T-helper 2 cell (primary cell): ENCODE data around the gene CFAP52.
"Not testable (repeated sequence)": the region's sequence is repeated elsewhere in the genome, so short reads cannot be mapped to it uniquely, and the experiment has no call there.

Experiments used
- DNase-seq, 5 experiments: peaks; one replicate each; pipeline versions ENCODE4 v3.0.0 to v3.0.0-alpha.2; 2012 to 2022
- total RNA-seq, 2 donors: gene quantifications; one replicate each; lab custom pipeline; 2026; lab: John Stamatoyannopoulos, UW

CFAP52 gene, protein sequence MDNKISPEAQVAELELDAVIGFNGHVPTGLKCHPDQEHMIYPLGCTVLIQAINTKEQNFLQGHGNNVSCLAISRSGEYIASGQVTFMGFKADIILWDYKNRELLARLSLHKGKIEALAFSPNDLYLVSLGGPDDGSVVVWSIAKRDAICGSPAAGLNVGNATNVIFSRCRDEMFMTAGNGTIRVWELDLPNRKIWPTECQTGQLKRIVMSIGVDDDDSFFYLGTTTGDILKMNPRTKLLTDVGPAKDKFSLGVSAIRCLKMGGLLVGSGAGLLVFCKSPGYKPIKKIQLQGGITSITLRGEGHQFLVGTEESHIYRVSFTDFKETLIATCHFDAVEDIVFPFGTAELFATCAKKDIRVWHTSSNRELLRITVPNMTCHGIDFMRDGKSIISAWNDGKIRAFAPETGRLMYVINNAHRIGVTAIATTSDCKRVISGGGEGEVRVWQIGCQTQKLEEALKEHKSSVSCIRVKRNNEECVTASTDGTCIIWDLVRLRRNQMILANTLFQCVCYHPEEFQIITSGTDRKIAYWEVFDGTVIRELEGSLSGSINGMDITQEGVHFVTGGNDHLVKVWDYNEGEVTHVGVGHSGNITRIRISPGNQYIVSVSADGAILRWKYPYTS
- total RNA-seq, result 0 reads per million in 2 donors

- DNase-seq, result peak; percentile 44 to 78 (median 64)
Measured at GRCh38 chr17:9576521-9577372, at the start of gene CFAP52. Gene CFAP52, plus strand, starts transcription at chr17:9576642. Its CDS starts 54 bp downstream, at chr17:9576696.

- DNase-seq, result no peak
Measured at GRCh38 chr17:9527788-9528187, 48.7 kb upstream of the CFAP52 start.

DNA sequence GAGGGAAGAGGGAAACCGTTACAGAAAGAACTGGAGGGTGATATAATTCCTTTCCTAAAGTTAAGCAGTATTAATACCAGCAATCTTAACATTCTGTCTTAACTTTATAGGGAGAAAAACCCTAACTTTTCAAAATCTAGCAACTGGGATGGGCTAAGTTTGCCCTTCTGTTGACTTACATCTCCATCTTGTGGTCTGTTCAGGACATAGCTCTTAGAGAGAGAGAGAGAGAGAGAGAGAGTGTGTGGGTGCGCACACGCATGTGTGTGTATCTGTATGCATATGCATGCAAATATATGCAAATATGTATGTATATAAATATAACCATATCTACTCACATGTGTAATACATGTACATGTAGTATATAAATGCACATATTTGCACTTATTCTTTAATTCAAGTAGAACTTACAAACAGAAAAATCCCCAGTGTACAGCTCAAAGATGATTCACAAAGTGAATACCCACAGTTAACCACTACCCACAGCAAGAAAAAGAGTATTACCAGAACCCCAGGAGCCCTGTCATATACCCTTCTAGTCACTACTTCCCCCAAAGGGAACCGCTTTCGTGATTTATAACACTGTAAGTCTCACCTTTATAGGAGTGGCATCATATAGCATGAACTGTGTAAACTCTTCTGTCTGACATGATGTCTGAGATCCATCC lies 47.3 kb upstream of the CFAP52 start:
- DNase-seq, result peak in 1 of 5 experiments; percentile 40

DNA sequence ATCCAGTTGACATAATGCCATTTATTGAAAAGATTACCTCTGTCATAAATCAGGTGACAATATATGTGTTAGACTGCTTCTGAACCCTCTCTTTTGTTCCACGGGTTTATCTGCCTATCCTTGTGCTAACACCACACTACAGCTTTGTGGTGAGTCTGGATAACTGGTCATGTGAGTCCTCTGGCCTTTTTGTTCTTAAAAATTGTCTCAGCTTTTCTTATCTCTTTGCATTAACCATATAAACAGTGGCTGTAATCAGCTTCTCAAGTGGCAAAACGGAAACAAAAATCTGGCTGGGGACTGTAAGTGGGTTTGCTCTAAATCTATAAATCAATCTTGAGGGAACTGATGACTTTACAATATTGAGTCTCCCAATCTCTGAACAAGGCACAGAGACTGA lies 45.4 kb upstream of the CFAP52 start:
- DNase-seq, result no peak

GRCh38 chr17:9532715-9533114 lies 43.7 kb upstream of the CFAP52 start:
- no peak for DNase-seq

GRCh38 chr17:9533441-9533840 lies 43.0 kb upstream of the CFAP52 start:
- DNase-seq, result no peak

GRCh38 chr17:9536061-9536460 lies 40.4 kb upstream of the CFAP52 start:
- no peak for DNase-seq

DNA sequence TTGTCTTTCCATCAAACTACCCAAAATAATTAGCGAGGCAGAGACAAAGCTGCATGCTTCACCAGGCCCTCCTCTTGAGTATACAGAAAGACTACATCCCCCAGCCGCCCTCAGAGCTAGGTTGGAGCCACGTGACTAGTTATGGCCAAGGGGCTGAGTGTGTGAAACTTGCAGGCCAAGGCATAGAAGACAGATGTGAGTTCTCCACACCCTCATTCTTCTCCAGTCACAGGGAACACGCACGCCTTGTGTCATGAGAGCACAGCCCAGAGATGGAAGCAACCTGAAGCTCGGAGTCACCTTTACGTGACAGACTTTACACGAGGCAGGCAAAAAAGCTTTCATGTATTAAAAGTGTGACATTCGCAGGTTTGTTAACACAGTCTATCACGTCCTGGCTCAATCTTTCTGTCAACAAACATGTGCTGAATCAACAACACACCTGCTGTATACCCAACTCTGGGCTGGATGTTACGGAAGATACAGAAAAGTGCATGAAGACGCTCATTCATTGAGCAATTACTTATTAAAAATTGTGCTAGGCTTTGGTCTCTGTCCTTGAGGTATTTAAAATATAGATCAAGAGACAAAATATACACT lies 39.2 kb upstream of the CFAP52 start:
- DNase-seq, result no peak

GRCh38 chr17:9538626-9539025 lies 37.8 kb upstream of the CFAP52 start:
- DNase-seq, result no peak

- DNase-seq, result no peak
Measured at GRCh38 chr17:9541718-9542117, 34.7 kb upstream of the CFAP52 start.

- no peak for DNase-seq
Measured at GRCh38 chr17:9544221-9544620, 32.2 kb upstream of the CFAP52 start.

GRCh38 chr17:9549215-9549614 lies 27.2 kb upstream of the CFAP52 start:
- peak in 1 of 5 experiments; percentile 5 for DNase-seq

- no peak for DNase-seq
Measured at GRCh38 chr17:9553181-9553580, 23.3 kb upstream of the CFAP52 start.

- no peak for DNase-seq
Measured at GRCh38 chr17:9553596-9553995, 22.8 kb upstream of the CFAP52 start.

- DNase-seq, result peak in 4 of 5 experiments; percentile 3 to 69 (median 14)
Measured at GRCh38 chr17:9554715-9555114, 21.7 kb upstream of the CFAP52 start.

GRCh38 chr17:9557161-9557755 lies 19.2 kb upstream of the CFAP52 start:
- no peak for DNase-seq

DNA sequence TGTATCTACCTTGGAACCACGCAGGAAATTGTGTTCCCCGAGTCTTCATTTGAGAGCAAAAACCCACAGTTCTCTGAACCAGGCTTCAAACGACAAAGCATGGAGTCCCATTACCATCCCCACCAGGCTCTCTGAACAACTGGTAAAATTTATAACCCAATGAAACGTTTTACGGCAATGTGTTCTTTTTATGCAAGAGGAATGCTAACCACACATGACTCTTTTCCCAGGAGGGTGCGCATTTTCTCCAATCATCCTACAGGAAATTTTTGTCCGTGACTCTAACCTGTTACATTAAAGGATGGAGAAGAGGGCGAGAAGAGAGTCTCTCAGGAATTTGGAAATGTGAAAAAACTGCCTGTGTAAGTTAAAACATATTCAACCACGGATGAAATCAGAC lies 18.6 kb upstream of the CFAP52 start:
- no peak for DNase-seq

DNA sequence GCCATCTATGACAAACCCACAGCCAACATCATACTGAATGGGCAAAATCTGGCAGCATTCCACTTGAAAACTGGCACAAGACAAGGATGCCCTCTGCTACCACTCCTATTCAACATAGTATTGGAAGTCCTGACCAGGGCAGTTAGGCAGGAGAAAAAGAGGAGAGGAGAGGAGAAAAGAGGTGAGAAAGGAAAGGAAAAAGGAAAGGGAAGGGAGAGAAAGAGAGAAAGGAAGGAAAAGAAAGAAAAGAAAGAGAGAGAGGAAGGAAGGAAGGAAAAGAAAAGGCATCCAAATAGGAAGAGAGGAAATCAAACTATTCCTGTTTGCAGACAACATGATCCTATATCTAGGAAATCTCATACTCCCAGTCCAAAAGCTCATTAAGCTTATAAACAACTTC lies 12.3 kb upstream of the CFAP52 start:
- no peak for DNase-seq

GRCh38 chr17:9566067-9566466 lies 10.4 kb upstream of the CFAP52 start:
- DNase-seq, result peak in 1 of 5 experiments; percentile 60

GRCh38 chr17:9566739-9567138 lies 9.7 kb upstream of the CFAP52 start:
- DNase-seq, result not testable (repeated sequence)

DNA sequence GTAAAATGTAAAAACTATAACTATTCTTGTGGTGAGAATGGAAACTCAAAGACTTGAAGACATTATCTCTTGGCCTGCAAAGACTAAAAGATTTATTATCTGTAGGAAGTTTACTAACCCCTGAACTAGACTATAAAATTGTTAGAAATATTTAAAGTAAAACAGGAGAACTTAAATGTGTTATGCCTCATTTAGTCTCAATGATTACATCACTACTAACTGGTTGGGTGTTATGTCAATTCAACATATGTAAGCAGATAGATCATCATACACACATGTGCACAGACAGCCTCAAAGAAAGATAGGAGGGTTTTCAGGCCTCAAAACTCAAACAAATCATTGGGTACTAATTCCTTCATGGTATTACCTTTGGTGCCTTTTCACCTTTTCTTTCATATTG lies 8.4 kb upstream of the CFAP52 start:
- no peak for DNase-seq
